Endothelial cell of umbilical vein (primary cell): ENCODE measurements around the gene EFCAB5. TPM values are rescaled to one million over a fixed set of nuclear protein-coding genes. Genes with fewer than 3 reads are reported as not detected.

Experiments used
- BruUV-seq: library from RNA; stranded (reverse); fragments of 400-500 nt; replicated peaks from 2 replicates; lab custom pipeline; 2021; lab: Mats Ljungman, UMichigan
- CTCF ChIA-PET: fragments of 300-600, 350-600 bp; sonication (Branson Sonifier 250); formaldehyde crosslinking; loops from one replicate; lab custom pipeline; 2021; ENCODE audit warnings: antibody characterized with exemption, inconsistent platforms; lab: Charles Lee
- POLR2A ChIA-PET: fragments of 300-600, 350-600 bp; sonication (Branson Sonifier 250); formaldehyde crosslinking; loops from one replicate; lab custom pipeline; 2021; ENCODE audit warnings: antibody characterized with exemption, inconsistent platforms; lab: Charles Lee
- DNase-seq: peaks from one replicate; pipeline ENCODE4 v3.0.0-alpha.2; 2011; ENCODE audit warnings: low read depth, low spot score
- FAIRE-seq: peaks from 2 replicates; lab custom pipeline; 2011; peaks lifted over from hg19 to GRCh38; lab: Jason Lieb, UNC
- H2AFZ ChIP-seq: 2 replicates; pipeline ENCODE4 v1.6.0; 2012; ENCODE audit warnings: low read depth, low read length, control low read depth, inconsistent platforms
- H3K27ac ChIP-seq: 2 replicates; pipeline ENCODE4 v1.5.1; 2011; ENCODE audit warnings: low read depth, mild to moderate bottlenecking, control low read depth, low read length, moderate library complexity; ENCODE audit not compliant: insufficient read depth
- H3K27me3 ChIP-seq, 2 experiments: 2 replicates each; pipeline versions ENCODE4 v1.6.0 to v1.6.1; 2011; ENCODE audit warnings: low read length in 2 of 2, mixed read lengths in 1 of 2; ENCODE audit not compliant: control insufficient read depth in 2 of 2, insufficient read depth in 2 of 2
- H3K36me3 ChIP-seq, 2 experiments: 2 replicates in 1 of 2; 3 replicates in 1 of 2; pipeline ENCODE4 v1.5.1; 2011; ENCODE audit warnings: low read length in 2 of 2, mild to moderate bottlenecking in 1 of 2, moderate library complexity in 1 of 2; ENCODE audit not compliant: control insufficient read depth in 2 of 2, insufficient read depth in 2 of 2; ENCODE audit errors: extremely low read depth in 1 of 2
- H3K4me1 ChIP-seq: 3 replicates; pipeline ENCODE4 v1.5.1; 2011; ENCODE audit warnings: mild to moderate bottlenecking, low read length; ENCODE audit not compliant: control insufficient read depth, insufficient read depth; ENCODE audit errors: extremely low read depth
- H3K4me2 ChIP-seq: 2 replicates; pipeline ENCODE4 v1.6.1; 2011; ENCODE audit warnings: low read length, control low read depth, mixed read lengths; ENCODE audit not compliant: insufficient read depth
- H3K4me3 ChIP-seq, 3 experiments: fragments of 200-600 bp in 1 of 3; sonication (generic), shearing (Covaris generic) in 1 of 3; replicated peaks in 1 of 3; 2 replicates each; pipeline ENCODE4 v1.5.1; 2011 to 2016; ENCODE audit warnings: control low read depth in 3 of 3, low read length in 3 of 3, mild to moderate bottlenecking in 2 of 3, inconsistent platforms in 1 of 3, low read depth in 1 of 3, moderate library complexity in 1 of 3; ENCODE audit not compliant: insufficient read depth in 1 of 3
- H3K79me2 ChIP-seq: 2 replicates; pipeline ENCODE4 v1.6.0; 2012; ENCODE audit warnings: low read length, inconsistent platforms; ENCODE audit not compliant: control insufficient read depth, insufficient read depth
- H3K9ac ChIP-seq: replicated peaks from 2 replicates; pipeline ENCODE3; 2011; ENCODE audit warnings: low read length, control low read depth; ENCODE audit not compliant: insufficient read depth; ENCODE audit errors: extremely low read depth
- H3K9me1 ChIP-seq: replicated peaks from 3 replicates; pipeline ENCODE4 v1.6.0; 2011; ENCODE audit warnings: mild to moderate bottlenecking, low read length; ENCODE audit not compliant: control insufficient read depth, insufficient read depth; ENCODE audit errors: extremely low read depth
- H3K9me3 ChIP-seq: replicated peaks from 2 replicates; pipeline ENCODE4 v1.5.1; 2012; ENCODE audit warnings: low read length, inconsistent platforms; ENCODE audit not compliant: control insufficient read depth, insufficient read depth
- H4K20me1 ChIP-seq: replicated peaks from 2 replicates; pipeline ENCODE3; 2011; ENCODE audit warnings: mild to moderate bottlenecking, low read length; ENCODE audit not compliant: control insufficient read depth, insufficient read depth; ENCODE audit errors: extremely low read depth
- CTCF ChIP-seq, 2 donors: IDR thresholded peaks; 1 replicate in 1 of 2; 2 replicates in 1 of 2; pipeline ENCODE4 v1.5.1; 2011; ENCODE audit warnings: low read length in 2 of 2, mild to moderate bottlenecking in 2 of 2, moderate library complexity in 2 of 2, control low read depth in 1 of 2, inconsistent platforms in 1 of 2, low read depth in 1 of 2; ENCODE audit not compliant: insufficient read depth in 1 of 2; ENCODE audit errors: extremely low read depth in 1 of 2
- EZH2 ChIP-seq: IDR thresholded peaks from 2 replicates; pipeline ENCODE4 v1.6.1; 2012; ENCODE audit warnings: borderline replicate concordance, low read depth, mild to moderate bottlenecking, moderate library complexity, low read length, inconsistent platforms; ENCODE audit not compliant: severe bottlenecking
- FOS ChIP-seq: IDR thresholded peaks from 2 replicates; pipeline ENCODE4 v1.6.1; 2011; ENCODE audit warnings: mild to moderate bottlenecking, low read length, moderate library complexity, borderline replicate concordance; ENCODE audit not compliant: insufficient read depth
- GATA2 ChIP-seq: IDR thresholded peaks from 2 replicates; pipeline ENCODE4 v1.7.0; 2011; ENCODE audit warnings: low read depth, mild to moderate bottlenecking, moderate library complexity, mixed read lengths, low read length; ENCODE audit not compliant: insufficient read length, insufficient read depth
- JUN ChIP-seq: IDR thresholded peaks from 2 replicates; pipeline ENCODE4 v1.6.1; 2011; ENCODE audit warnings: borderline replicate concordance, low read depth; ENCODE audit not compliant: insufficient read length, insufficient read depth
- MAX ChIP-seq: IDR thresholded peaks from 2 replicates; pipeline ENCODE4 v1.6.1; 2011; ENCODE audit not compliant: insufficient read depth, insufficient read length
- MYC ChIP-seq: IDR thresholded peaks from one replicate; pipeline ENCODE4 v1.6.1; 2011; ENCODE audit warnings: mild to moderate bottlenecking, low read depth, low read length
- POLR2A ChIP-seq: IDR thresholded peaks from 2 replicates; pipeline ENCODE4 v1.6.1; 2012; ENCODE audit warnings: low read depth, mild to moderate bottlenecking, control low read depth, low read length
- POLR2AphosphoS5 ChIP-seq: IDR thresholded peaks from 2 replicates; pipeline ENCODE4 v1.6.1; 2012; ENCODE audit warnings: low read depth, mild to moderate bottlenecking, control low read depth, low read length, moderate library complexity; ENCODE audit not compliant: insufficient read depth
- dilution Hi-C: fragments of 300-500 bp; cut with MboI; formaldehyde crosslinking; loops from one replicate; pipeline ENCODE4 v1.15.0; 2019; ENCODE audit warnings: low sequenced_read_pairs; ENCODE audit not compliant: extremely low pct_ligation_motif_present
- intact Hi-C: fragments of 100-400 bp; cut with micrococcal nuclease; formaldehyde crosslinking; loops from one replicate; pipeline ENCODE4 v1.10.0; 2022
- polyA plus RNA-seq, 4 experiments: library from polyadenylated mRNA; depleted of rRNA in 3 of 4; stranded (reverse) in 3 of 4; unstranded in 1 of 4; fragments of >200 nt; gene quantifications; 2 replicates each; pipeline versions ENCODE4 v1.2.1 to v1.2.3, GENCODE V29; 2011 to 2012; ENCODE audit warnings: missing spikeins in 1 of 4
- total RNA-seq: library from RNA; stranded (reverse); gene quantifications from 2 replicates; pipeline ENCODE4 v1.2.3, GENCODE V29; 2021

The EFCAB5 gene
- total and polyA plus RNA-seq, 2 donors (not counting 3 experiments of a cell fraction or from before 2014, with no cell fraction given): 0.04 to 0.40 TPM

GRCh38 chr17:29906969-29907368 is 34.5 kb upstream of the EFCAB5 start:
- BruUV-seq: no TSS peak
- H4K20me1 ChIP-seq: peaks cover 6% of the 10 kb centered on the region
- DNase-seq (no peak), FAIRE-seq (no peak)
- no peak overlapping the region for H2AFZ ChIP-seq
- dilution Hi-C loops (no loop called here), intact Hi-C loops (no loop called here)
- H3K4me2 ChIP-seq: no peak overlapping the region
- H3K27me3 ChIP-seq: no peaks in the 10 kb centered on the region
- no peaks in the 10 kb centered on the region for H3K4me1 ChIP-seq
- ChIA-PET POLR2A (no interaction called here), CTCF (interaction anchor here (1.2 to 1.4 kb wide), 2 partner anchors 14 to 25 kb away, joined by 3 read pairs; no protein-coding TSS in a partner anchor)
- TF ChIP-seq CTCF (IDR thresholded peaks at IDR 0.05; ENCODE audit: extremely low read depth in 1 of 2, insufficient read depth in 1 of 2, low read depth in 1 of 2, low read length in 2 of 2) (no peak), GATA2 (no peak), EZH2 (no peak), POLR2AphosphoS5 (no peak), JUN (no peak), FOS (no peak), MAX (no peak), POLR2A (no peak), MYC (no peak)
- H3K4me3 ChIP-seq: no peak overlapping the region
- no peaks in the 10 kb centered on the region for H3K9me3 ChIP-seq
- H3K36me3 ChIP-seq: no peaks in the 10 kb centered on the region
- no peaks in the 10 kb centered on the region for H3K9me1 ChIP-seq
- peaks cover 46% of the 10 kb centered on the region for H3K79me2 ChIP-seq
- no peak overlapping the region for H3K27ac ChIP-seq
- no peak overlapping the region for H3K9ac ChIP-seq
